Lower lobe of right lung (tissue), 1 donor: ENCODE results near the gene RNF146. TPM values are rescaled to one million over a fixed set of nuclear protein-coding genes. Genes with fewer than 3 reads are reported as not detected.

Experiments
- total RNA-seq: library from RNA; stranded (reverse); fragmentation: NEBNext Ultra II Directional; extraction: Animal tissue kit (Norgen Biotek cat#: 25700); gene quantifications from one replicate; pipeline ENCODE4 v1.2.1, GENCODE V29; 2021
- donor health status: DM: no; HTN: yes; CAD: no; lungs with severe emphysema.

The RNF146 gene
- total RNA-seq, 1 donor from 2014 or later: 61.7 TPM

Other genes with a start within 250 kb of the RNF146 start
- gene RSPO3, start 148.2 kb upstream of the RNF146 start, total RNA-seq: 8.0 TPM
- gene ECHDC1, start 76.7 kb downstream of the RNF146 start, total RNA-seq: 109 TPM
- gene KIAA0408, start 192.5 kb downstream of the RNF146 start, total RNA-seq: 55.1 TPM